HG03060 (cell line): ENCODE data around the gene P3H2.

Experiments used
- ATAC-seq: cut with Tn5 transposase; IDR thresholded peaks from one replicate; pipeline ENCODE4 v1.9.1; 2021; ENCODE audit warnings: low read depth, moderate number of reproducible peaks; ENCODE audit not compliant: unreplicated experiment

P3H2 gene

DNA sequence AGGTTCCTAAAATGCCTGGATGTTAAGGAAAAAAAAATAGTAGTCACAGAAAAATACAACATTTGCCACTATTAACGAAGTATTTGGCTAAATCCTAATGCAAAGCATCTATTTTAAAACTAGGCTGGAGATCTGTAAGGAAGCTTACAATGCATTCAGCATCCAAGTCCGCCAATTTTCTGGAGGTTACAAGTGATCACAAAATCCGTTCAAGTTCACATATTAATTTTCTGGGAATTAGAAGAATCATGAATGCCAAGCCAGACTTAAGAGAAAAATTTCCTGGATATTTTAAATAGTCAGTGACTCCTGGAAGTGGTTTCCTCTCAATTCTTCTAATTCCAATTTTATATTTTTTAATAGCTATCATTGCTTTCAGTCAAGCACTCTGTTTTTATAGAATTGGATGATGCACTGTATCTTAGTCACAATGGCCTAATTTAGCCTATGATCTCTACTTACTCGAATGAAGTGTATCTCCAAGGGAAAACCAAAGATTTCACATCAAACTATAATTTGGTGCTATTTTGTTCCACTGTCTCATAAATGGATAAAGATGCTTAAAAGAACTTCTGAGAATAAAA is 60.4 kb downstream of the P3H2 start:
- ATAC-seq, result no peak

DNA sequence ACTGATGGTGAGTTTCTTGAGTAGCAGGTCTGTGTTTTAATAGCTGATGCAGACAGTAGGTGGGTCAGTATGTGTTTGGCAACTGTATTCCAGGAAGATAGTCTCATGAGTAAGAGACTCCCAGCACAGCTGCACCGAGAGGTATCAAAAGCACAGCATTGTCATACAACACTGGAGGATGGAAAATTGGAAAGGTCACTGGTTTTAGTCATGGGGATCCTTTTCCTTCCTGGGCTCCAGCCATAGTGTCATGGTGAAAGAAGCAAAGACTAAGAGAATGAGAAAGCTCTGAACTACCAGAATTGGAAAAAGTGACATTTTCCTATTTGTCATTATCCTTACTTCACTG is 61.5 kb downstream of the P3H2 start:
- no peak for ATAC-seq

DNA sequence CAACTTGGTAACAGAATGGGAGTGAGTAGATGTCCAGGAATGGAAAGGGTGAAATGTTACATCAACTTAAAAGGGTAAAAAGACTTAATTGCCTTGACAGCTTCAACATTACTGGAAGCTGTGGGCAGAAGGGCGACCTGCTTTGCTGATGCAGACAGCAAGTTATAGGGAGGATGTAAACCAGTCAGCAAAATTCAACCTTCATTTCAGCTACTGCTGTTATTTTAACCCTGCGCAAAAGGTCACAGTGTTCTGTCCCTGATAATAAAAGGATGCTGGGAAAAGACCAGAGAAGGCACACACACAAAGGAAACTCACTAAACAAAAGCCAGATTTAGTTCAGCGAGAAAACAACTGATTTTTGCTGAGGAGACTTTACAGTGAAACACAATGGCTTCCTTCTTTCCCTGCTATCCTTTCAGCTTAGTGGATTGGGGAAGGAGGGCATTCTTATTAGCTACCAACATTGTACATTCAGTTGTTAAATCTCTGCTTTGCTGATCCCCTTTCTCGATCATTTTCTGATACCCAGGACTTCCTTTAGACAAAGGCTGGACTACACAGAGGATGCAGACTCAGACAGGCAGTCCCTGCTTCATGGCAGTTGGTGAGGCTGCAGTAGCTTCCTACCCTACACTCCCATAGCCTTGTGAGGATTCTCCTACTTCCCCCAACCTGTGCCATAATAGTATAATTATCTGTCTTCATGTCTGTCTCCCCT is 62.0 kb downstream of the P3H2 start:
- no peak for ATAC-seq

DNA sequence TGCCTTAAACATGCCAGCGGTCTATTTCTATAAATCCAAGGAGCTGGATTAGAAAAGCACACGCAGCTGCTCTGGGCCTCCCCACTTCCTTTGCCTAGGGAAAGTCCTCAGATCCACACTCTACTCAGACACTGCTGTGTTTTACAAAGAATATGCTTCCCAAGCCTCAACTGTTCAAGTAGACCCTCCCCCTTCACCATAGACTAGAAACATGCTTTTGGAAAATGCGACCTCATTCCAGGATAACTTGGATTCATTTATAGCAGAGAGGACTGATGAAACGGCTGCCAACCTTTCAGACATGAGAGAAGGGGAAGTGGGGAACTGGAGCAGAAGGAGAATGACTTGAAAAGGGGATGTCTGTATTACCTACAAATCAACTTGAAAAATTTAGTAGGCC is 64.0 kb downstream of the P3H2 start:
- no peak for ATAC-seq

DNA sequence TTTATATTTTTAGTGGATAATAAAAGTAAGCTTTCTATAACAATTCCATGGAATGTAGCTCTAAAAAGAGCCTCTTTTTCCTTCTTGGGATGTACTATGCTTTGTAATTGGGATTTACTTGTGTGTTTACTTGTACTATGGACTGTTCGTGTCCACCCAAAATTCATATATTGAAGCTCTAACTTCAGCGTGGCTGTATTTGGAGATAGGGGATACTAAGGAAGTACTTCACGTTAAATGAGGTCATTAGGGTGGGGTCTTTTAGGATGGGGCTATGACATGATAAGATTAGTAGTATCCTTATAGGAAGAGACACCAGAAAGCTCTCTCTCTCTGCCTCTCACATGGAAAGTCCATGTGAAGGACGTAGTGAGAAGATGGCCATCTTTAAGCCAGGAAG is 64.9 kb downstream of the P3H2 start:
- ATAC-seq, result no peak

DNA sequence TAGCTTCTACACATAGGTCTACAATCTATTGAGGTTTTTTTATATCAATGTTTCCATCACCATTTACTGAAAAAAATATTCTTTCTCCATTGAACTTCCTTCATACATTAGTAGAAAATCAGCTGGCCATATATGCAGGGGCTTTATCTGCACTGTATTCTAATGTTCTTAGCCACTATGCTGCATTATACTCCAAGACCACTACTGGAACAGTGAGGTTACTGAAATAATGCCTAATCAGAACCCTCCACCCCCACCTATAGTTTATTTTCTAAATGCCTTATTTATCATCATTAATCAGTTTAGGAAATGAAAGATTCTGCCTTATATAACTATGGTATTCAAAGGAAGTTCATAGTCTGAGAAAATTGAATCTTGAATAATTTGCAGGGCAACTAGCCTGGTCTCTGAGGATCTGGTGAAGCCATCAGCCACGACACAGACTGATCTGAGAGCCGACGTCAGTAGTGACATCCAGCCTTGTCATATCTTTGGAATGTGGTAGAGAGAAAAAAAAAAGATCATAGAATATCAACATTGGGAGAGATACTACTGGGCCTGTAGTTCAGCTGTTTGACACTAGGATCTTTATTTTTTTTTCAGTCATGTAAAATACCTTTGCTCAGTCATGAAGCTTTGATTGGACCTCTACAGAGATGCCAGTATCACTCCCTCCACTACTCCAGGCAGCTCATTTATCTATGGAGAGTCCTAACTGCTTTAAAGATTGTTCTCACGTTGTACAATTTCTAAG is 66.6 kb downstream of the P3H2 start:
- ATAC-seq, result no peak

DNA sequence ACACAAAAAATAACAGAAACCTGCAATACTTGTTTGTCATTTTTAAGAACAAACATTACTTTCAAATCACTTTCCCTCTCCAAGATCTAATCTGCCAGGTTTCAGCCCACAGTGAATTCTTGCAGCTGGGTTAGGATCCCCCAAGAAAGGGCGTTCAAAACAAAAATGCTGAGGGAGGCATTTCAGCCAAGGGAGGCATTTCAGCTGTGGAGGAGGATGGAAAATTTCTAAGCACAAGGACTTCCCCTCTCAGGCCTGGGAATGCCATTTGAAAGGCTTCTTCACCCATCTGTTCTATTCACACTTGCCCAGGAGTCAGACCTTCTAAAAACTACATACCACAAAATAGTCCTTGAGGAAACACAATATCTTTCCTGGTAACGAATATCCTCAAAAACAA is 69.1 kb downstream of the P3H2 start:
- no peak for ATAC-seq

DNA sequence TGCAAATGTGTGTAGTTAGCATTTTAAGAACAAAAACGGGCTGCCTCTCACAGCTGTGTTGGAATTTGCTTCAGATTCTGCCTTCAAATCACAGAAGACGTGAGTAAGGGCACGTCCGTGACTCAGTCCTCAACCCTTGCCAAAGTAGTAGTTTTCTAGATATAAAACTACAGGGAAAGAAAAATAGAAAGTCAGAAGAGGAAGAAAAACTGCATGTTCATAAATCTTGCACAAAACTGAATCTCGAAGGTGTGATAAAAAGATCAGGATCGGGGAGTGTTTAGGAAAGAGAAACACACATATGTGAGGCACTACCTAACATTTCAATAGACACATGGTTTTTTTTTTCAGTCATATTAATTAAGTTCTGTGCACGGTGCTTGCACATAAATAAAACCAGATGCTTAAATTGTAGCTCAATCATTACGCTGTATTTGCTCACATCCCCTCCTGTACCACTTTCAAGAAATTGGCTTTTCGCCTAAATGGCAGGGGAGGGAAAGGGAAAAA is 71.7 kb downstream of the P3H2 start:
- ATAC-seq, result no peak

DNA sequence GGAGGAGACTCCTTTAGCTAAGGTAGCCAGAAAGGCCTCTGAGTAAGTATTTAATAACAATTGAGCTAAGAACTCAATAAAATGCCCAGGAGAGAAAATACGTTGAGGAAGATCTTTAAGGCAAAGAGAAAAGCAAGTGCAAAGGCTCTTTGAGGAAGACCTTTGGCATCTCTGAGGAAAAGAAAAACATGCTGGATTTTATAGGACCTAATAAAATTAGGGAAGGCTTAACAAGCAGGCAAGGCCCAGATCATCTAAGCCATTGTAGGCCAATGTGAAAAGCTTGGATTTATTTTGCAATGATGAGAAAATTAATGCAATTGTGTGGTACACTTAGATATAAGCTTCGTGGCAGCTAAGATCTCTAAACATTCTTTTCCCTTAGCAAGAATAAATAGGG is 75.7 kb downstream of the P3H2 start:
- ATAC-seq, result no peak

DNA sequence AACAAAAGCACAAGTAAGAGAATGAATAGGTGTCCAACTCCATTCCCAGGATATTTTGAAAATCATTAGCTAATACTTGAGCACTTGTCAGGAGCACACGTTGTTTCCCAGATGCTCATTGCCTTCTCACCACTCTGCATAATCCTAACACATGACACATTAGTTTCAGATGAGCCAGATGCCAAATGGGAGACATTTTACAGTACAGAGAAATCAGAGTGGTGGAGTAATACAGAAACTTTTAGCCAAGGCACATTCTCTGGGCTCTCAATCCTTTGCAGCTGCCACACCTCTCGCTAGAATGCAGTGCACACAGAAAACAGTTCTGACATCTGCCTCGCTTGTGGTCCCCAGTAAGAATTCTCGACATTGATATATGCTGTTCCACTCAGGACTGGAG is 76.6 kb downstream of the P3H2 start:
- ATAC-seq, result no peak

DNA sequence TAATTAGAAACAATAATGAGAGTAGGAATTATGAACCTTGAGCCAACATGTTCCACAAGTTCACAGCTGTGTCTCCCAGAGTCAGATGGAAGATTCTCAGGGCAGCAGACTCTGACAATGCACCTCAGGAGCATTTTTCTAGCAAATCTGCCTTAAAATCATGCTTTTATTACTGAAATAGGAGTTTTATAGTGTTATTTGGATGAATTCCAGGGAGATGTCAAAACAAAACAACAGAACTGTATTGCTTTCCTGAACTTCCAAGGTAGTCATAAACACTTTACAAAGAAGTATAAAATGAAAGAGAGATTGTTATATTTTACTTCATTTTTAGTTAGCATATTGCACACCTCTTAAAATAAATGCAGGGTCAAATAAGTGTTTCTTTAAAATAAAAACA is 77.0 kb downstream of the P3H2 start:
- no peak for ATAC-seq

DNA sequence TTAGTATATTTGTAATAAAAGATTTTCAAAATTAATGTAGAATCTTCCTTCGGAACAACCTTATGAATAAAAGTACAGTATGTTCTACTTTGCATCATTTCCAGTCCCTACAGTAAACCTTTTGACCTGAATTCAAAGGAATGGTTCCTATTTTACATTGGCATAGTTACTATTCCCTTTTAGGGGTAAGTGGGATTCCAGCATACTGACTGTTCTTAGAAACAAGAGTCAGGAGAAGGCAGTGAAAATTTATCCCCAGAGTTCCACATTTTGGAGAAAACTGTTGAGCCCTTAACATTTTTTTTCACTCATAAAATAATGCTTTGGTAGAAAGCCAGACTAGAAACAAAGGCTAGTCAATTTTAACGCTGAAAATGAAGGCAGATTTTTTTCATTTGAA is 78.1 kb downstream of the P3H2 start:
- ATAC-seq, result no peak

DNA sequence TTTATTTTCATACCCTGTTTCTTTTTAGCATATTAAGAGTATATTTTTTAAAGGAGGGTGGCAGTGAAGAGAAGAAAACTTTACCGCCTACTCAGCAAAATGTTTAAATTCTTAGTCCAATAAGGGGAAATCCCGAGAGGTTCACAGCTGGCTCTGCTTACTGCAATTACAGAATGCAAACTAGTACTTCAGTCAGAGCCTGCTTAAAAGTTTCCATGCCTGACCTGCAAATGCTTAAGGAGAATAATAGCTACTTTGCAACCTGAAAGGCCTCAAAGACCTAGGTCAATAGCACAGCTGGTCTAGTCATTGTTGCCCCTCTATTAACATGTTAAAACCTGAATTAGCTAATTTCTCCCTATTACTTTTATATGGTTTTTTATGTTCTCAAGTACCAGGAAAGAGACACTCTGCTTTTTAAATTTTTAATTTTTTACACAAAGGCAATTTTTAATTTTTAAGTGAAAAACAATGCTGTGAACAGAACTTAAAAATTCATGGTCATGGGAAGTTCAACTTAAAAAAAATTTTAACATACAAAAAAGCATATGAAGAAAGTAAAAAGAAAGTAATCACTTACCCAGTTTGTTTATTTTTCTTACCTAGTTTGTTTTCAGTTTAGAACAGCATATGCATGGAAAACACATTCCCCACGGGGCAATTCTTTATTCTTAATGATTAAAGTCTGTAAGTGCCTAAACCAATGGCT is 79.2 kb downstream of the P3H2 start:
- ATAC-seq, result peak; percentile 67

DNA sequence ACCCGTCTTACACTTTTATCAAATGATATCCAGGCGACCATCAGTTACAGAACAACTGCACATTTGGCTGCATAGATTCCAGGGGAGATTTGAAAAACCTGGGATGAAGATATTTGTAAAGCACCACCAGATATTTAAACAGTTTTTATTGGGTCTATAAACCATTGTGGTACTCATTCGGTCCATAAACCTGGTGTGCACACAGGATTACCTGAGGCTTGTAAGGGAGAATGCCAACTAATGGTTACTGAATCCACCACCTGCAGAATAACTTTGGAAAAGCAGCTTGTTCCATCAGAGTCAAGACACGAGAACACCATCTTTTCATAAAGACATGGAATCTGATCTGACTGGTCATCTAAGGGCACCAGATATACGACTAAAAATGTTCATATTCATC is 80.6 kb downstream of the P3H2 start:
- no peak for ATAC-seq

DNA sequence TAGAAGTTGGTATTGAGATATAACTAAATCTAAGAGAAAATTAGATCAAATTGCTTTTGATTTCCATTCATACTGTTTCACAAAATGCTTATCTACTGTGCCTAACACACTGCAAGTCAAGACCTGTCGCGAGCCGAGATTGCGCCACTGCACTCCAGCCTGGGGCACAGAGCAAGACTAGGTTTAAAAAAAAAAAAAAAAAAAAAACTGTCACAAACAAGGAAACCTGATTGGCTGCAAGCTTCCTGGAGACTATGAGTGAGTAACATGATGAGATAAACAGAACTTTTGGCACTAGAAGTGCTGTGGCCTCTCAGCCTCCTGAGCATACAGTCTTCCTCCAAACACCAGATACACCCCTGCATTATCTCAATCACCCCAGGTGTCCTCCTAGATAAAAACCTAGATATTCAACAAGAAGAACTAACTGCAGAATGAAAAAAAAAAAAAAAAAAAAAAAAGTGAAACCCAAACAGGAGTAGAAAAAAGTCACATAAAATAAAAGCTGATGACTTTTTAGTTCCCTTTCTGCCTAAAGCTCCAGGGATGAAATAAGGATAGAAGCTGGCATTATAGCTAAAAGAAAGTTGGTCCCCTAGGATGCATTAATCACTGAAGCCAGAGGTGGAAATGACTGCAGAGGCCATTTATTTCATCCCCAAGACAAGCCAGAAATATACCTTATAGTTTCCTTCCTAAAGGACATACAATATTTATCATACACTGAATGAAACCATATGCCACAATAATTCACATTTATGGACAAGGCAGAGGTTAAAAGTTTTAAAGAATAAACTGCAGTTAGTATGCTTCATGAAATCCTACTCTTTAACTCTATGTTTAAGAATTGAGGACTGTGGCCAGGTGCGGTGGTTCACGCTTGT is 82.4 kb downstream of the P3H2 start:
- no peak for ATAC-seq

DNA sequence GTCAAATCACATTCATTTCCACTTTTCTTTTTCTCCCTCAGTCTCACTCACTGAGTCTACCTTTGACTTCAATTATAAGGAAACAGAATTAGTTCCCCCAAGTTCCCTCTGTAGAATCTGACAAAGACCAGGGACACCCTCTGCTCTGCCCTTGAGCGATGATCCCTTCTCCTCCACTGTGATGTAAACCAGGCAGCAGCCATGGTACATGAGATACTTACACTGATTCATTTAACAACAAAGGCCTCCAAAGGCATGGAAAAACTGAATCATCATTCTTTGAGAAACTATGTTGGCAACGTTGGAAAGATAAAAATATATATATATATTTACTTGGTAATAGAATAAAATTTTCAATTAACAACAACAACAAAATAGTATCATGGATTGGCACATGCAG is 84.1 kb downstream of the P3H2 start:
- ATAC-seq, result no peak

DNA sequence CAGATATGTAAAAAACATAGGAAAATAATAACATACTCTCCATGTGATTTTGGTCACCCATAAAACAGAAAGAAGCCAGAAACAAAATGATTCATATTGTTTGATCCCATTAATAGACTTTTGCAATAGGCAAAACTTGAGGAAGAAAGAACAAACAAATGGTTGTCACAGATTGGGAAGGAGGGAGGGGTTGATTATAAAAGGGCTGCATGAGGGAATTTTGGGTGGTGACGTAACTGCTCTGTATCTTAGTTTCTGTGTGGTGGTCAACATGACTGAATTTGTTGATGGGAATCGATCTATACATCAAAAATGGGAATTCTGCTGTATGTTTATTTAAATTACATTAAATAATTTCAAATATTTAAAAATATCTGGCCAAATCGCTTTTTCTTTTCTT is 86.3 kb downstream of the P3H2 start:
- no peak for ATAC-seq

DNA sequence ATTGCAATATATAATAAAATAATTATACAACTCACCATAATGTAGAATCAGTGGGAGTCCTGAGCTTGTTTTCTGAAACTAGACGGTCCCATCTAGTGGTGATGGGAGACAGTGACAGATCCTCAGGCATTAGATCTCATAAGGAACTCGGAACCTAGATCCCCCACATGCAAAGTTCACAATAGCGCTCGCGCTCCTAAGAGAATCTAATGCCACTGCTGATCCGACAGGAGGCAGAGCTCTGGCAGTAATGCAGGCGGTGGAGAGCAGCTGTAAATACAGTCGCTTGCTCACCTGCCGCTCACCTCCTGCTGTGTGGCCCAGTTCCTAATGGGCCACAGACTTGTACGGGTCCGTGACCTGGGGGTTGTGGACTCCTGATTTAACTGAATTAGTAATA is 87.8 kb downstream of the P3H2 start:
- no peak for ATAC-seq

DNA sequence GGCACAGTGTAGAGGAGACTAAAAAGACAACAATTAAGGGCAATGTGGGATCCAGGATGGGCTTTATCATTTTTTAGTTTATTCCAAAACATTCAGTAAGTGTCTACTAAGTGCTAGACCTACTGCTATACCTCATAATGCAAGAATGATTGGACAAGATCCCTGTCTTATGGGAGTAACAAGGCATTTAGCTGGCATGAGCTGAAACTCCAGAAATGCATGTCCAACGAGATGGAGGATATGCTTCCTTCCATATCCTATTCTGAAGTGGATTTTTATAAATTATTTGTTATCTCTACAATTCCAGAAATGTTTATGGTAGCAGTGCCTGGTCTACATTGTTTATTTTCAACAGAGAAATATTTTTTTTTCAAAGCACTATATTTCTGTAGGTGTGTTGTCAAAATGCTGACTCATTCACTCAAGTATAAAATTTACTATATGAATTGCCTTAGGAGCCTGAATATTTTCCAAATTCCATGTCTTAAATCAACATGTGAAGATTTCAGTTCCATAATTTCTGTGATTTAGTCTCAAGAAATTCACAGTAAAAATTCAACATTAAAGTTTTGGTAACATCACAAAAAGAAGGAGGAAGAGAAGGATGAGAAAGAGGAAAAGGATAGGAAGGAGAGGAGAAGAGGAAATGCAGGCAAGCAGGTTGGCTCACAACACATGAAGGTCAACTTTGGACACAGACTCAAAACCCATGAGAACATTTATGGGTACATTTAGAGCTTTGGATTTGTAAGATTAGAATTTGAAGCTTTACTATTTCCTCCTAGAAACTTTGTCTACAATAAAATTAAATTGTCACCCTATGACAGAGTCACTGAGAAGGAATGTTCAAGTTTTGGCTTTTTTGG is 88.6 kb downstream of the P3H2 start:
- no peak for ATAC-seq
